ENCODE data around the gene TPT1. TPM values are rescaled to one million over a fixed set of nuclear protein-coding genes. Genes with fewer than 3 reads are reported as not detected.
"Not testable (repeated sequence)": the region's sequence is repeated elsewhere in the genome, so short reads cannot be mapped to it uniquely, and the experiment has no call there.

The TPT1 gene
- total RNA-seq, 1 experiment from 2014 or later, result 1,642 TPM

DNA sequence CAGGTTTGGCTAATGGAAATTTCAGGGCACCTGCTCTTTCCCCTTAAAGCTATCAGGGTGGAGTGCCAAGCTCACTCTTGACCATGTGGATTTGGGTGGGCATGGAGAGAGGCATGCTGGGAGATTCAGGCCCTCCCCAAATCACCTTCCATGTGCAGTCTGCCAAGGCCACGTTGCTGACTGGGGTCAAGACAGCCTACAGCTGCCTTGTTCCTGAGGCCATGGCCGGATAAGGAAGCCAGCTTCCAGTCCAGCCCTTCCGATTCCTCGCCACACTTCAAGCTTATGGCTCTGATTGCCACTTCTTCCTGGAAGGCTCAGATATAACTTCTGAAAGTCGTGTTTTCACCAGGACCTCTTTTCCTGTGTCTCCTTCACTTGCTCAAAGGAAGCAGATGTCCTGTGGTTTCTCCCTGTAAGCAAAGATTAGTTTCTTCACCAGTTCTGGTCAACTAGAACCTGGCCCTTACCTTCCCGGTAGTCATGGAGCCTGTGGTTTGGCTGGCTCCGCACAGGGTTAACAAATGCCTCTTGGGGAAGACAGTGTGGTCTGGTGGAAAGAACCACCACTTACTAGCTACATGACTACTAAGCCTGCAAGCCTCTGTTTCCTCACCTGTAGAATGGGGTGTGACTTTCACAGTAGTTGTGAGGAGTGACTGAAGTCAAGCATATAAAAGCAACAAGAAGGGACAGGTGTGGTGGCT, 16.1 kb upstream of the TPT1 start:
- peaks cover 15% of the 10 kb centered on the region for H3K36me3 ChIP-seq
- H3K27me3 ChIP-seq (replicated peaks), result no peaks in the 10 kb centered on the region
- H3K27ac ChIP-seq, result no peak overlapping the region
- no peaks in the 10 kb centered on the region; the same call in 1 of the 2 replicates for H3K4me1 ChIP-seq (replicated peaks)
- DNase-seq (ENCODE audit: low read depth in 1 of 2, low spot score in 2 of 2), result no peak
- no peaks in the 10 kb centered on the region for H3K9me3 ChIP-seq (replicated peaks)
- H3K4me3 ChIP-seq, result no peak overlapping the region

DNA sequence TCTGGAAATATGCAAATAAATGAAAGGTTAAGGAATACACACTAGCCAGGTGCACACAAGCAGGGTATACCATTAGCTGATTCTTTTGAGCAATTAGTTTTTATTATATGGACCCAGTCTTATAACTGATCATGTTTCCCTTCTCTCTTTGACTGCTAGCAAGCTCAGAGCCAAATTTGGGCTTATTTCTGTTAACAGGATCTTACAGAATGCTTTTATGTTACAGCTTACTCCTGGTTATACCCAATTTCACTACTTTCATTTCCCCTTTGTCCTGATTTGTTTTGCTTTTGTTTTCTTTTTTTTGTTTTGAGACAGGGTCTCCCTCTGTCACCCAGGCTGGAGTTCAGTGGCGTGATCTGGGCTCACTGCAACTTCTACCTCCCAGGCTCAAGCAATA, 12.9 kb upstream of the TPT1 start:
- Histone ChIP-seq H3K27me3 (replicated peaks) (no peaks in the 10 kb centered on the region), H3K9me3 (replicated peaks) (no peaks in the 10 kb centered on the region), H3K36me3 (peaks cover 30% of the 10 kb centered on the region), H3K27ac (no peak overlapping the region), H3K4me1 (replicated peaks) (peaks cover 8% of the 10 kb centered on the region; the same call in 1 of the 2 replicates), H3K4me3 (no peak overlapping the region)
- DNase-seq (ENCODE audit: low read depth in 1 of 2, low spot score in 2 of 2), result no peak

DNA sequence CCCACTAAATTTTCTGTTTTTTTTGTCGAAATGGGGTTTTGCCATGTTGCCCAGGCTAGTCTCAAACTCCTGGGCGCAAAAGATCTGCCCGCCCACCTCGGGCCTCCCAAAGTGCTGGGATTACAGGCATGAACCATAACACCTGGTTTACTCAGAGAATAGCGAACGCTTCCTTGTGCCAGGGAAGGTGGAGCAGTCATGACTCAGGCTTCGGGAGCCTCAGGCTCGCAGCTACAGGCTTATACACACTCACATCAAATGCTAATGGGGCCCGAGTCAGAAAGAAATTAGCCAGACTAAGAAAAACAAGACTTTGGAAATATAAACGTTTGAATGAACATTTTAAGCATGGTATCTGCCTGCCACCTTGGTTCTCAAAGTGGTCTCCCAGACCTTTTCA, 11.0 kb upstream of the TPT1 start:
- peaks cover 34% of the 10 kb centered on the region for H3K36me3 ChIP-seq
- no peak for DNase-seq (ENCODE audit: low read depth in 1 of 2, low spot score in 2 of 2)
- no peak overlapping the region for H3K27ac ChIP-seq
- peaks cover 8% of the 10 kb centered on the region; the same call in 1 of the 2 replicates for H3K4me1 ChIP-seq (replicated peaks)
- no peak overlapping the region for H3K4me3 ChIP-seq
- no peaks in the 10 kb centered on the region for H3K9me3 ChIP-seq (replicated peaks)
- no peaks in the 10 kb centered on the region for H3K27me3 ChIP-seq (replicated peaks)

DNA sequence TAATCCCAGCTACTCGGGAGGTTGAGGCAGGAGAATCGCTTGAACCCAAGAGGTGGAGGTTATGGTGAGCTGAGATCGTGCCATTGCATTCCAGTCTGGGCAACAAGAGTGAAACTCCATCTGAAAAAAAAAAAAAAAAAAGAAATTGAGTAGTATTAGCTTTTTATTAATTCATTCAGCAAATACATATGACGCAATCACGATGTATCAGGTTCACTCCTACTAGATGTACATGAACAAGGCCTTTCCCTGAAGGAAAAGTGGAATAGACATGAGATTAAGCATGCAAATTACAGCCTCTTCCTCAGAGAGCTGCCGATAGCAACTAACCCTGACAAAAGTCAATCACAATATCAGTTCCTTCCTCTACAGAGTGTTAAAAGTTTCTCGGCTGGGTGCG, 9.2 kb upstream of the TPT1 start:
- Histone ChIP-seq H3K4me3 (no peak overlapping the region), H3K9me3 (replicated peaks) (no peaks in the 10 kb centered on the region), H3K27ac (no peak overlapping the region), H3K27me3 (replicated peaks) (no peaks in the 10 kb centered on the region), H3K36me3 (peaks cover 29% of the 10 kb centered on the region), H3K4me1 (replicated peaks) (peaks cover 8% of the 10 kb centered on the region; the same call in 1 of the 2 replicates)
- no peak for DNase-seq (ENCODE audit: low read depth in 1 of 2, low spot score in 2 of 2)

DNA sequence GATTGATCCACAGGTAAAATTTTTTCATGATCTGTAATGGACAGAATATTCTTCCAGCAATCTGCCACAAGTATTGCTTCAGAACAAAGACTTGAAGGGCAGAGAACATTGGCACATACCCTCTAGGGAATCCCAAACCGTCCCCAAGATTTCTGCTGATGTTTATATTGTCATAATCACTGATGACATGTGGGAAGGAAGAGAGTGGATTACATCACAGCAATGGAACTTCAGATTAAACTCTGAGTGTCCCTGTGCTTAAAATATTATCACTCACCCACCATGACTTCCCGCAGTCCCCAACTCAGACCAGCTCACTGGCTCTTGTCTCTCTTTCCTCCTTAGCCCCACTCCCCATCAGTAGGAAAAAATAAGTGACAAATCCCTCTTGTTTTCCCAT, 8.5 kb upstream of the TPT1 start:
- DNase-seq (ENCODE audit: low read depth in 1 of 2, low spot score in 2 of 2), result no peak

DNA sequence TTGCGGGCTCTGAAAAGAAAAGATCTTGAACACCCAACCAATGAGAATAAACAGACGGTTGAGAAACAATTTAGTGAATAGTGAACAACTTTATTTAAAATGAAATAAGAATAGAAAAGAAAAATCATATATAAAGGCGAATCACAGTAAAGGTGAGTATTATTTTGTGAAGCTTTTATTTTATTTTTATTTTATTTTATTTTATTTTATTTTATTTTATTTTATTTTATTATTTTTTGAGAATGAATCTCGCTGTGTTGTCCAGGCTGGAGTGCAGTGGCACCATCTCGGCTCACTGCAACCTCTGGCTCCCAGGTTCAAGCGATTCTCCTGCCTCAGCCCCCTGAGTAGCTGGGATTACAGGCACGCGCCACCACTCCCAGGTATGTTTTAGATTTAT, 3.1 kb upstream of the TPT1 start:
- peaks cover 37% of the 10 kb centered on the region for H3K36me3 ChIP-seq
- H3K27me3 ChIP-seq (replicated peaks); DNase-seq (ENCODE audit: low read depth in 1 of 2, low spot score in 2 of 2); H3K27ac ChIP-seq; H3K9me3 ChIP-seq (replicated peaks); H3K4me3 ChIP-seq: not testable (repeated sequence)
- peaks cover 16% of the 10 kb centered on the region for H3K4me1 ChIP-seq (replicated peaks)

More for the DNA sequence above, 8.5 kb upstream of the TPT1 start:
- H3K36me3 ChIP-seq, result peaks cover 33% of the 10 kb centered on the region
- H3K4me3 ChIP-seq, result no peak overlapping the region
- H3K4me1 ChIP-seq (replicated peaks), result peaks cover 8% of the 10 kb centered on the region; the same call in 1 of the 2 replicates
- no peaks in the 10 kb centered on the region for H3K9me3 ChIP-seq (replicated peaks)
- no peaks in the 10 kb centered on the region for H3K27me3 ChIP-seq (replicated peaks)
- no peak overlapping the region; the same call in 1 of the 2 replicates for H3K27ac ChIP-seq

DNA sequence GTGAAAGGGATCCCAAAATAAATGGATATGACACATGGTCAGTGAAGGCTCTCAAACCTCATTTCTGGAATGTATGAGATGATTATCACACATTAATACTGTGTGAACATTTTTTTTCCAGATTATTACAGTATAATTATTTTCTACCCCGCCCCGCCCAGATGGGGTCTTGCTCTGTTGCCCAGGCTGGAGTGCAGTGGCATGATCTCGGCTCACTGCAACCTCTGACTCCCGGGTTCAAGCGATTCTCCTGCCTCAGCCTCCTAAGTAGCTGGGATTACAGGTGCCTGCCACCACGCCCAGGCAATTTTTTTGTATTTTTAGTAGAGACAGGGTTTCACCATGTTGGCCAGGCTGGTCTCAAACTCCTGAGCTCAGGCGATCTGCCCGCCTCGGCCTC, 2.1 kb upstream of the TPT1 start:
- H3K4me3 ChIP-seq; H3K9me3 ChIP-seq (replicated peaks); H3K27me3 ChIP-seq (replicated peaks); DNase-seq (ENCODE audit: low read depth in 1 of 2, low spot score in 2 of 2); H3K27ac ChIP-seq: not testable (repeated sequence)
- Histone ChIP-seq H3K36me3 (peaks cover 45% of the 10 kb centered on the region), H3K4me1 (replicated peaks) (peaks cover 23% of the 10 kb centered on the region)

DNA sequence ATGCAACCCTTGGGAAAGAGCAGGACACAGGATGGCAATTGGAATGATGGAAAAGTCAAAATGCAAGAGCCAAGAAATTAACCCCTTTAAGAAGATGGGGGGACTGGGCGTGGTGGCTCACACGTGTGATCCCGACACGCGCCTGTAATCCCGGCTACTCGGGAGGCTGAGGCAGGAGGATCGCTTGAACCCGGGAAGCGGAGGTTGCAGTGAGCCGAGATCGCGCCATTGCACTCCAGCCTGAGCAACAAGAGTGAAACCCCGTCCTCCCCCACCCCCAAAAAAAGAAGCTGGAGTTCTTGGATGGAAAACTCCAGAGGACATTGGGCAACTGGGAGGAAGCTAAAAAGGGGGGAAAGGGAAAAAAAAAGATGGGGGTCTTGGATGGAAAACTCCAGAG, 1.7 kb upstream of the TPT1 start:
- H3K9me3 ChIP-seq (replicated peaks); H3K27me3 ChIP-seq (replicated peaks); H3K27ac ChIP-seq; DNase-seq (ENCODE audit: low read depth in 1 of 2, low spot score in 2 of 2); H3K4me3 ChIP-seq: not testable (repeated sequence)
- H3K4me1 ChIP-seq (replicated peaks), result peaks cover 23% of the 10 kb centered on the region
- peaks cover 49% of the 10 kb centered on the region for H3K36me3 ChIP-seq

DNA sequence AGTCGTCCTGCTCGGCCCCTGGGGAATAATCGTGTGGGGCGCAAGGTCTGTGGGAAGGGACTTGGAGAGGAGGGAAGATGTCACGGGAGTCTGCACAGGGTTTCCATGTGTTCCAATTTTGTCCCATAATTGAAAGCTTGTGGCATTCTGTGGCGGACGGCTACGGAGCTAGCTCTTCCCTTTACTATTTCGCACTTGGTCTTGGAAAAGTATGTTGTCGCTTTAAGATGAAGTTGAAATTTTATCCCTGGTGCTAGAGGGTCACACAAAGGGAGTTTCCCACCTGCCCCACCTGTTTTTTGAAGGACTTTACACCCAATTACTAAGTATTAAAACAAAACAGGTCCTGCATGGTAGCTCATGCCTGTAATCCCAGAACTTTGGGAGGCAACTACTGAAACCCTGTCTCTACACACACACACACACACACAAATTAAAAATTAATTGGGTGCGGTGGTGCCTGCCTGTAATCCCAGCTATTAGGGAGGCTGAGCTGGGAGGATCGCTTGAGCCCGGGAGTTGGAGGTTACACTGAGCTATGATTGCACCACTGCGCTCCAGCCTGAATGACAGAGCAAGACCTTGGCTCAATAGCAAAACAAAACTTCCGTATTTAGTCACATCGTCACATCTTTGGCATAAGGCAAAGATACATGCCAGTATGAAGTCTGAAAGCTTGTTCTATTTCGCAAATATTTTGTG, 967 bp upstream of the TPT1 start:
- H3K27me3 ChIP-seq (replicated peaks), result no peaks in the 10 kb centered on the region
- DNase-seq (ENCODE audit: low read depth in 1 of 2, low spot score in 2 of 2), result no peak
- peaks cover 23% of the 10 kb centered on the region for H3K4me1 ChIP-seq (replicated peaks)
- no peaks in the 10 kb centered on the region for H3K9me3 ChIP-seq (replicated peaks)
- H3K27ac ChIP-seq, result peak overlapping the region; percentile 52
- H3K4me3 ChIP-seq, result peak overlapping the region; percentile 87
- peaks cover 52% of the 10 kb centered on the region for H3K36me3 ChIP-seq

DNA sequence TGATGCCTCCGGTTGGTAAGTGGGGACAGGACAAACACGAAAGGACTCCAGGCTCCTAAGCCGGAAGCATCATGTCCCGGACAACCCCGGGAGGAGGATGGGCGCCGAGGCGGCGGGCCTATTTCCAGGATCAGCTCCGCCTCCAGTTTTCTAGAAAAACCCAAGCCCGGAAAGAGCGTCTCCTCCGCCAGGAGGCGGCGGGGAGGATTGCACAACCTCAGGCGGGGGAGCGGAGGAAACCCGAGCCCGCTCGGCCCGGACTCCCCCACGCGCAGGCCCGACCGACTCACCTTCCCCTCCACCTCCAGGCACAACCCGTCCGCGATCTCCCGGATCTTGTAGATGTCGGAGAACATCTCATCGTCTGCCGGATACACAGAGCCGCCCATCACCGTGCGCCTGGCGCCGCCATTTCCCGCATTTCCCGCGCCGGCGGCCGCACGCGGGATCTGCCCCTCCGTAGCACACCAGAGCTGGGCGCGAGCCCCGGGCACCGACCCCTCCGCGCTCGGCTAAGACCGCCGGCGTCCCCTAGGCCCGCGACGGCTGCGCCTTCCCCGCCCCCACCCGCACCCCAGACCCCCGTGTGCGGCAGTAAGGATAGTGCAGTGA, 455 bp downstream of the TPT1 start:
- peaks cover 67% of the 10 kb centered on the region for H3K36me3 ChIP-seq

DNA sequence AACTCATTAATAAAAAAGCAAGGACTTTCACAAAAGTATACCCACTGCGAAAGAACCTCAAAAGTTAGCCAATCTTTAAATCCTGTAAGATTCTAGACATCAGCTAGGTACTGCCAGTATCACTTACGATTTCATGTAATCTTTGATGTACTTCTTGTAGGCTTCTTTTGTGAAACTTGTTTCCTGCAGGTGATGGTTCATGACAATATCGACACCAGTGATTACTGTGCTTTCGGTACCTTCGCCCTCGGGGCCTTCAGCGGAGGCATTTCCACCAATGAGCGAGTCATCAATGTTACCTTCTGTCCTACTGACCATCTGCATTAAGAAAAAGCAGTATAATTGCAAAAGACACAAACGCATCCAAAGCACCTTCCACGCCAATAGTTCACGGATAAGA, 1.1 kb downstream of the TPT1 start:
- DNase-seq (ENCODE audit: low read depth in 1 of 2, low spot score in 2 of 2), result no peak
- Histone ChIP-seq H3K4me3 (peak overlapping the region; percentile 87), H3K27me3 (replicated peaks) (no peaks in the 10 kb centered on the region), H3K4me1 (replicated peaks) (peaks cover 32% of the 10 kb centered on the region), H3K27ac (no peak overlapping the region; the same call in 1 of the 2 replicates), H3K9me3 (replicated peaks) (no peaks in the 10 kb centered on the region), H3K36me3 (peaks cover 71% of the 10 kb centered on the region)

More for the DNA sequence above, 455 bp downstream of the TPT1 start:
- Histone ChIP-seq H3K4me3 (peak overlapping the region; percentile 87), H3K27ac (peak overlapping the region; percentile 96), H3K27me3 (replicated peaks) (no peaks in the 10 kb centered on the region), H3K4me1 (replicated peaks) (peaks cover 28% of the 10 kb centered on the region), H3K9me3 (replicated peaks) (no peaks in the 10 kb centered on the region)
- peak; percentile 87 to 89 for DNase-seq (ENCODE audit: low read depth in 1 of 2, low spot score in 2 of 2)

DNA sequence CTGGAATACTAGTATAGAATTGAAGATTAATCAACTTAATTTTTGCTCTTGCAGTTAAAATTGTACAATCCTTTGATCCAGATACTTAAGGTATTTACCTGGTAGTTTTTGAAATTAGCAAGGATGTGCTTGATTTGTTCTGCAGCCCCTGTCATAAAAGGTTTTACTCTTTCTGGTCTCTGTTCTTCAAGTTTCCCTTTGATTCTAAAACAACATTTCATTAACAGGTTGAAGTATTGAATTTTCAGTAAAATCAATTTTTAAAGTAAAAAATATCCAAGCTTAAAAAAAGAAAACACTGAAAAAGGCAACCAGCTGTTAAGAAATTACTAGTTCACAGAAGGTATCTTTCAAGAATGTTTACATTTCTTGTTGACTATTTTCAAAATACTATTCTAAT, 1.6 kb downstream of the TPT1 start:
- no peaks in the 10 kb centered on the region for H3K9me3 ChIP-seq (replicated peaks)
- no peak for DNase-seq (ENCODE audit: low read depth in 1 of 2, low spot score in 2 of 2)
- no peaks in the 10 kb centered on the region for H3K27me3 ChIP-seq (replicated peaks)
- H3K4me1 ChIP-seq (replicated peaks), result peaks cover 37% of the 10 kb centered on the region
- H3K36me3 ChIP-seq, result peaks cover 71% of the 10 kb centered on the region
- H3K27ac ChIP-seq, result no peak overlapping the region
- peak overlapping the region; percentile 87 for H3K4me3 ChIP-seq

DNA sequence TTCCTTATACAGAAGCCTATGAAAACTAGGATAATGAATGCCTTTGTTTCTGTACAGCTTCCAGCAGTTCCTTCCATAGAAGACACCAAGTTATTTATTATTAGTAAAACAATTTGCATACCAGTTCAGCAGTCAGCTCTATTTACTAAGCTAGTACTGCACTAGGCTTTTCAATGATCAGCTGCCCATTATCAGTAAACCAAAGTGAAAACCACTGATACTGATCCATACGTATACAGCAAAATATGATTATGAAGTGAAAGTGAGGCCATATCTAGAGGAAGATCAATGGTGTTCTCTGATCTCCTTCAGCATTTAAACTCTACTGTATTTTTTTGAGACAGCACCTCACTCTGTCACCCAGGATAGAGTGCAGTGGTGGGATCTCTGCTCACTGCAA, 3.2 kb downstream of the TPT1 start:
- Histone ChIP-seq H3K36me3 (peaks cover 82% of the 10 kb centered on the region), H3K27ac (no peak overlapping the region), H3K4me1 (replicated peaks) (peaks cover 53% of the 10 kb centered on the region)

DNA sequence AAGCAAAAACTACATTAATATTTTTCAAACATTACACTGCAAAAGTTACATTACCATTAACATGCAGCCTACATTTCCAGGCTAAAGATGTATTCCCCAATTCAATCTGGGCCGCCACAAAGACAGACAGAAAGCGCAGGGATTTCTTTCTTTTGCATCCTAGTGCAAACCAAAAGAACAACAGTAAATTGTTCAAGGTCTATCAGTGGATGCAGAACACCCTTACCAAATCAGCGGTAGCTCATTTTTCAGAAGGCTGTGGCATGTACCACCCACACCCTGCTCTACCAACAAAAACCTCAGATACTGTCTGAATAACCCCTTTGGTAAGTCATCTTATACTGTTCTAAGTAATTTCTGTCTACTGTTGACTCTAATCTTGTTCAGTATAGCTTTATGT, 3.6 kb downstream of the TPT1 start:
- Histone ChIP-seq H3K4me3 (no peak overlapping the region), H3K4me1 (replicated peaks) (peaks cover 56% of the 10 kb centered on the region), H3K36me3 (peaks cover 82% of the 10 kb centered on the region)

More for the DNA sequence above, 3.2 kb downstream of the TPT1 start:
- no peak for DNase-seq (ENCODE audit: low read depth in 1 of 2, low spot score in 2 of 2)
- Histone ChIP-seq H3K4me3 (no peak overlapping the region), H3K27me3 (replicated peaks) (no peaks in the 10 kb centered on the region), H3K9me3 (replicated peaks) (no peaks in the 10 kb centered on the region)

More for the DNA sequence above, 3.6 kb downstream of the TPT1 start:
- Histone ChIP-seq H3K27me3 (replicated peaks) (no peaks in the 10 kb centered on the region), H3K27ac (no peak overlapping the region), H3K9me3 (replicated peaks) (no peaks in the 10 kb centered on the region)
- DNase-seq (ENCODE audit: low read depth in 1 of 2, low spot score in 2 of 2), result no peak
